ENCODE measurements around the gene SMPDL3A.

SMPDL3A gene

DNA sequence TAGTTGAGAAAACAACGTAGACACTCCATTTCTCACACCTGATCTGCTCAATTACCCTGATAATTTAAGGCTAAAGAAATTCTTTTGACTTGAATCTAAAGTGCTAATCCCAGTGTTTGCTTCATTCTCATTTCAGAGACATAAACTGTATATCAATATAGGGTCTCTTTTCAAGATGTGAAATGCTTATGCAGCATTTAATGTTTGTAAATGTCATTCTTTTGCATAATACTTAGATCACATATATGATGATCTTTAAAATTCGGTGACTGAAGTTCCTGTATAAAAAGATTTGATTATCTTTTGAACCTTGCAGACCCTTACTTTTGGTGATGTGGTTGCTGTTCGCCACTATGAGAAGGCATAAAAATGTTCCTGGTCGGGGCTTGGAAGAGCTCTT, 5.7 kb upstream of the SMPDL3A start:
- ChIA-PET POLR2A (no interaction called here), CTCF (no interaction called here)
- no peak for DNase-seq (ENCODE audit: extremely low spot score)
- no peak for TF ChIP-seq CTCF (IDR thresholded peaks at IDR 0.05; ENCODE audit: control extremely low read depth, extremely low read depth, low read depth, missing control alignments)

DNA sequence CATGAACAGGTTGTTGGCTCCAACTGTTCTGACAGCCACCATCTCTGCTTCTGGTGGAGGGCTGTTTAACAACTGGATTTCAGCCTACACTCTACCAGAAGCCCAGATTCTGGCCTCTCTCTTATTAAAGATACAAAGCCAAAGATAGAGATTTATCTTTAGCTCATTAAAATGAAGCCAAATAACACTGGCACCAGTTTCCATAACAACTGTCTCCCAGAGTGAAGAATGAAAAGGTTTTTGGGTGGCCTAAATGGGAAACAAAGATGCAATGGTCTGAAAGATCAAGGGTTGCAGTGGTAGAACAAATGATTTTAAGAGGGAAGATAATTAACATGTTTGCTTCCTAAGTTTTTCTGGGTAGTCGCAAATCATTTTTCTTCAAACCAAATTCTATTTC, 3.2 kb upstream of the SMPDL3A start:
- POLR2A ChIA-PET, result no interaction called here
- no peak for TF ChIP-seq CTCF (IDR thresholded peaks at IDR 0.05; ENCODE audit: control extremely low read depth, extremely low read depth, low read depth, missing control alignments)
- DNase-seq (ENCODE audit: extremely low spot score), result no peak
- CTCF ChIA-PET, result interaction anchor here (0.9 to 1.3 kb wide), 4 partner anchors 18 to 54 kb away, joined by 3 to 4 read pairs (median 3); no protein-coding TSS in a partner anchor

- ChIA-PET POLR2A (no interaction called here), CTCF (interaction anchor here (1.1 to 1.8 kb wide), 2 partner anchors 11 to 14 kb away, joined by 3 to 5 read pairs; no protein-coding TSS in a partner anchor)
- no peak for TF ChIP-seq CTCF (IDR thresholded peaks at IDR 0.05; ENCODE audit: control extremely low read depth, extremely low read depth, low read depth, missing control alignments)
- no peak for DNase-seq (ENCODE audit: extremely low spot score)
Measured at GRCh38 chr6:122787721-122788120, 1.3 kb upstream of the SMPDL3A start.

DNA sequence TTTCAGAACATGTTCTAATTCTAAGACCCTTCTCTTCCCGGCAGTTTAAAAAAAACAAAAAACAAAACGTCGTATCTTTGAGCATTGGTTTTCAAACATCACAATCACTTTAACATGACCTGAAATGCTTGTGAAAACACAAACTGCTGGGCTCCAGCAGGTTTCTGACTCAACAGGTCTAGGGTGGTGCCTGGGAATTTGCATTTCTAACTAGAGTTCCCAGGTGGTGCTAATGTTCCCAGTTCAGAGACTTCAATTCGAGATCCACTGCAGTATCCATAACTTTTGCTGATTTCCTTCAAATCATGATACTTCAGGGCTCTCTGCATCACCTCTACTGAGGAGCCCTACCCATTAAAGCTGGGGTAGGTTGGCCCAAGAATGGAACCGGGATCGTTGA, 850 bp upstream of the SMPDL3A start:
- no peak for TF ChIP-seq CTCF (IDR thresholded peaks at IDR 0.05; ENCODE audit: control extremely low read depth, extremely low read depth, low read depth, missing control alignments)
- CTCF ChIA-PET, result interaction anchor here (1.1 to 1.8 kb wide), 3 partner anchors 10 to 51 kb away, joined by 3 to 5 read pairs (median 5); no protein-coding TSS in a partner anchor
- POLR2A ChIA-PET, result no interaction called here
- no peak for DNase-seq (ENCODE audit: extremely low spot score)

DNA sequence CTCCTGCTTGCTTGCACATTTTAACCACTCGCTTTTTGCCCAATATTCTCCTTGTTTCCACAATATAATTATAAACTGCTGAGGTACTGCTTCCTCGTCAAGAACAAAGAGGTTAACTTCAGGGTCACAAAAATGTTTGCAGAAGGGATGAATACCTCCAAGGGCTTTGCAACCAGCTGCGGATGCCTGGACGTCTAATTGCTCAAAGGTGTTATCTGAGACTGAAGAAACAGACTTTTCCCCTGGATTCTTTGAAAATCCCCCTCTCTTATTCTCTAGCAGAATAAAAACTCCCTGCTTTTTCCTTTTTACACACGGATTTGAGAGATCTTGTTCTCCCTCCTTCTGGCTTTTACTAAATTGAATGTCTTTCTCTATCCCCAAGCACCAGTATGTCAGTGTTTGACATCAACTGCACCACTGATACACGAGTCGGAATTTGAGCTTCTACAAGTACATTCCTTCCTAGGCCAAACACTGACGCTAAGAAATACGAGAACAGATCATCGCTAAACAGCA, 336 bp upstream of the SMPDL3A start:
- no peak for DNase-seq (ENCODE audit: extremely low spot score)
- ChIA-PET CTCF (interaction anchor here (1.2 to 2.2 kb wide), 3 partner anchors 11 to 50 kb away, joined by 3 to 25 read pairs (median 5); no protein-coding TSS in a partner anchor), POLR2A (no interaction called here)
- no peak for TF ChIP-seq CTCF (IDR thresholded peaks at IDR 0.05; ENCODE audit: control extremely low read depth, extremely low read depth, low read depth, missing control alignments)

GRCh38 chr6:122790028-122790422, 967 bp downstream of the SMPDL3A start:
- ChIA-PET CTCF (interaction anchor here (2.2 kb wide), 1 partner anchor 10 kb away, joined by 25 read pairs; no protein-coding TSS in a partner anchor), POLR2A (no interaction called here)
- TF ChIP-seq CTCF (IDR thresholded peaks at IDR 0.05; ENCODE audit: control extremely low read depth, extremely low read depth, low read depth, missing control alignments), result no peak
- no peak for DNase-seq (ENCODE audit: extremely low spot score)

Data from GM10248 (cell line).